GM21786 (cell line): ENCODE measurements around the gene CRACDL.

ENCODE experiments used
- ATAC-seq: cut with Tn5 transposase; IDR thresholded peaks from one replicate; pipeline ENCODE4 v1.9.1; 2021; ENCODE audit not compliant: unreplicated experiment

Gene CRACDL

GRCh38 chr2:98782570-98782969, 153.5 kb downstream of the CRACDL start:
- no peak for ATAC-seq

GRCh38 chr2:98781822-98782221, 154.2 kb downstream of the CRACDL start:
- ATAC-seq: no peak

DNA sequence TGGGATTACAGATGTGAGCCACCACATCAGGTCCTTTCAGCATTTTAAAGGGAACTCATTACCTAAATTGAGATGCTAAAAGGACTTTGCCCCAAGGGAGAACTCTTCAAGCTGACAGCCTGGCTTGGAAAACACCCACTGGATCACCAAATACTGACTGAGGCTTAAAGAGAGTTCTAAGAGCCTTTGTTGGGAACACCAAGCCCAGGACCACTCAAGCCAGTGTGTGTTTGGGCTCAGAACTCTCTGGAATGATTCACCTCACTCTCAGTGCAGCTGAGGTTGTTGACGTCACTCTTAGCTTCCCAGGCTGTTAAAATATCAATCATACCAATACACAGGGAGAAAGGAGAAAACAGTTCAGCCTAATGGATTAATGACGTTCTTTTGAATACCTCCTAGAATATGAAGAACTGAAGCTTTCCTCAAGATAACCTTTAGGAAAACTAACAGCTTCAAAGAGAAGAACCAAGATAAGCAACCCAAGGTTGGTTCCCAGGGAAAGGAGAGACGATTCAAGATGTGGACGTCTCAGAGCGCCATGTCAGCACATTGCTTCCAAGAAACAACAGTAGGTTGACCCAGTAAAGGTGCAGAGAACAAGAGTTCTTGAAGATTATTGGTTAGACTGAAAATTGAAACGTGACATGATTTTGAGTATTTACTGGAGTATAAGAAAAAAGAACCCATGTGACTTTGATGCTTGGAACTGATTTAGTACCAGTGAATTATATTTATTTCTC, 157.1 kb downstream of the CRACDL start:
- ATAC-seq: no peak

DNA sequence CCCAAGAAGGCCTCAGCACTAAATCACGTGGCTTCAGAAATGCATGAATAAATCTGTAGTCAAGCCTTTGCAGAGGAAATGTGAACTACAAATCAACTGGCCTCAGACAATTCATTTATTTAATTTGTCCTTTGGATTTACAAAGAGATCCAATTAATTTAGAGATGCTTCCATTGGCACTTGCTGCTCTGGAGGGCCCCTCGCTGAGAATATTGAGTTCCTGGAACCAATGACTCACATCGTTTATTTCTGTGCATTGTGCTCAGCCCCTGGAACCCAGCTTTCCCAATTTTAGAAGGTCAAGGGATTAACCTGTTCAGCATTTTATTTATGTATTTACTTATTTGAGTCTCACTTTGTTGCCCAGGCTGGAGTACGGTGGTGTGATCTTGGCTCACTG, 157.9 kb downstream of the CRACDL start:
- no peak for ATAC-seq

DNA sequence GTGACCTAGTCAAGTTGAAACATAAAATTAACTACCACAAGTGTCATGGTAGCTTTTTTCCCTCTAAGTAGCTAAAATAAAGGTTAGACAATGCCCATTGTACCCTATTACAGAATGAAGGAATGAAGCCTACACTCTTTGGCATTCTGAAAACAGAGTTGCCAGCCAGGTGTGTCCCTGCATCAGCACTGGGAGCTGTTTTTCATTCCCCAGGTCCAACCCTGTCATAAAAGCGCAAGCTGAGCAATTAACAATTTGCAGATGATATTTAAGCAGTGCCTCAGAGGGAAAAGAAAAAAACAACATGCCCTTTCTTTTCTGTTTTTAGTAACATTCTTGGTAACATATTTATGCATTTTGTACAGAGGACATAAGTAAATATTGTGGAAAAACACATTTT, 158.3 kb downstream of the CRACDL start:
- no peak for ATAC-seq

DNA sequence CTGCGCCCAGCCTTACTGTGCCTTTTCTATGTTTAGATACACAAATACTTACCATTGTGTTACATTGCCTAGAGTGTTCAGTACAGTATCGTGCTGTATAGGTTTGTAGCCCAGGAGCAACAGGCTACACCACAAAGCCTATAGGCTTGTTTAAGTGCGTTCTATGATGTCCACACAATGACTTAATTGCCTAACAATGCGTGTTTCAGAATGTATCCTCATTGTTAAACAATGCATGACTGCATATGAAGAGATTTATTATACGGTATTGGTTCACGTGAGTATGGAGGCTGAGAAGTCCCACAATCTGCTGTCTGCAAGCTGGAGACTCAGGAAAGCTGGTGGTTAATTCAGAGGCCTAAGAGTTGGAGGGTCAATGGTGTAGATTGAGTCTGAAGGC, 158.9 kb downstream of the CRACDL start:
- no peak for ATAC-seq

DNA sequence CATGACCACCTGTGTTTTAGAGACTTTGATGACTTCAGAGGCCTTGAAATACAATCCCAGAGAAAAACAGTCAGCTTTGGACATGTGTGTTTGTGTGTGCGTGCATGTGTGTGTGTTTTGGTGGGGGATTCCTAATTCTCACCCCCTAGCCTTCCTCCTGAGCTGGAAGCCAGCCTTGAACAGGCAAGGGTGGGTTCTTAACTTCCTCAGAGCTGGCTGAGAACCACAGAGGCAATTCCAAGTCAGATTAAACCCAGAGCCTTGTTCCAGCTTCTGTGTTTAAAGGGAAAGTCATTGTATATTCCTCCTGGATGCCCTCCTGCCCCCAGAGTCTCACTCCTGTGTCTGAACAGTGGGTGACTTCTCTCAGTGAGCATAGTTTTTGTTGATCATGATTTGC, 159.9 kb downstream of the CRACDL start:
- no peak for ATAC-seq

DNA sequence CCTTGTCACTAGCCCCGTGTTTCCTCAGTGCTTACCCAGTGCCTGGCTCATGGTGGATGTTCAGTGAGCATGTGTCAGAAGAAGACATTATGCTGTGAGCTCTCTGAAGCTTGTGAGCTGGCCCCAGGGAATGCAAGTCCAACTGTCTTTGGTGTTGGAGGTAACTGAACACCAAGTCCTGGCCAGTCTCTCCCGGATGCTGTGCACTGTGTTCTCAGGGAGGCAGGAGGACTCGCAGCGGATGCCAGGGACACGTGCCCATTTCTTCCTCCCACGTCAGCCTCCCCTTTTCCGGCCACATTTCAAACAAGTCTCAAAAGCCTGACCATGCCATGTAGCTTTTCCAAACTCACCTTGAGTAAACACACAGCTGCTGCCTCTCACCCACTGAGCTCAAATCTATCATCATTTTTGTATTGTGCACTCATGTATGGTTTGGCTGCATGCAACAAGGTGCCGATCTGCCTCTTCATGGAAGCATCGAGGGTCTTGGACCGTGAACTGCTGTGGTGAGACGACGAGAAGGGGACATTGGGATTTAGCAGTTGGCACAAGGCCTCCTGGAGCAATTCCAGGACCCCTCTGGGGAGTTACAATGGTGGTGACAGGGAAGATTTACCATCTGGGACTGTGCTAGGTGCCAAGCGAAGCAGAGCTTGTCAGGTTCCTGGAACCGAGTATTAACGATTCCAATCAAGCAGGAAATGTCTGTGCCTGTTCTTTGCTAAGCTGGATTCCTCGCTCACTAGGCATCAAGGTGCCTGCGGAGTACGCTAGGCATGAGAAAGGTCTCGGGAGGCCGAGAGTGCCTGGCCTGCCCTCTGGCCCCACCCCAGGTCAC, 160.7 kb downstream of the CRACDL start:
- no peak for ATAC-seq

- no peak for ATAC-seq
Observed at GRCh38 chr2:98773907-98774306, 162.1 kb downstream of the CRACDL start.

DNA sequence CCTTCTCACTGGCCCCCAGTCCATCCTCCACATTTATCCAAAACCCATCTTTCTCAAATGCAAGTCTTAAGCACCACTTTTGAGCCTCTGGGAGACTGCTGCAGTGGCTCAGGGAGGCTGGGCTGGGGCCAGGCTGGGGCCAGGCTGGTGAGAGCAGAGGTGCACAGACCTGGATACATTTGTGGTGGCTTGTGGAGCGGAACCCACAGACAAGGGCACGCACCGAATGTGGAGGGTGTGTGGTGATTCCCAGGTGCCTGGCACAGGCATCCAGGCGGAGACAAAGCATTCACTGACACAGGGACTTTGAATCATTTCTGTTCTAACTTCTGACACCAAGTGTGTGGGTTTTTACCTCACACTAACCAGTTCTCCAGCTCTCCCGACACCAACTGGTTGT, 162.9 kb downstream of the CRACDL start:
- ATAC-seq: no peak

GRCh38 chr2:98772536-98772935, 163.5 kb downstream of the CRACDL start:
- ATAC-seq: no peak

GRCh38 chr2:98771721-98772524, 164.1 kb downstream of the CRACDL start:
- ATAC-seq: no peak

GRCh38 chr2:98771264-98771663, 164.8 kb downstream of the CRACDL start:
- ATAC-seq: no peak

DNA sequence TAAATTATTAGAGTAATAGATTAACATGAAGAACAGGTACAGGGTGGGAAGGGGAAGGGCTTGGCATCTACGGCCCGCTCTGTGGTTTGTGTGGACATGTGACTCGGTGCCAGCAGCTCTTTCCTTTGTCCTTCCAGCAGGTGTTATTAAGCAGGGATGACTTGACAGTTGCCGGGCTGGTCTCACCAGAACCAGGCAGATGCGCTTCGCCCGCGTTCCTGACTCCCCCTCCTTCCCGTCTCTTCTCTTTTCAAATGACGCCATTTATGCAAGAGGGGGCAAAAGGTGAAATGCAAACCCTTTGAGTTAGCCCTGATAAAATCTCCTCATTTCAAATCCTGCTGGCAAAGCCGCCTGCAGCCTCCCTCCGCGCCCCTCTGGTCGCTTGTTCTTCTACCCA, 166.2 kb downstream of the CRACDL start:
- no peak for ATAC-seq

GRCh38 chr2:98769114-98769476, 166.9 kb downstream of the CRACDL start:
- no peak for ATAC-seq

- no peak for ATAC-seq
Observed at GRCh38 chr2:98768384-98769113, 167.5 kb downstream of the CRACDL start.

- no peak for ATAC-seq
Observed at GRCh38 chr2:98764499-98764898, 171.5 kb downstream of the CRACDL start.

DNA sequence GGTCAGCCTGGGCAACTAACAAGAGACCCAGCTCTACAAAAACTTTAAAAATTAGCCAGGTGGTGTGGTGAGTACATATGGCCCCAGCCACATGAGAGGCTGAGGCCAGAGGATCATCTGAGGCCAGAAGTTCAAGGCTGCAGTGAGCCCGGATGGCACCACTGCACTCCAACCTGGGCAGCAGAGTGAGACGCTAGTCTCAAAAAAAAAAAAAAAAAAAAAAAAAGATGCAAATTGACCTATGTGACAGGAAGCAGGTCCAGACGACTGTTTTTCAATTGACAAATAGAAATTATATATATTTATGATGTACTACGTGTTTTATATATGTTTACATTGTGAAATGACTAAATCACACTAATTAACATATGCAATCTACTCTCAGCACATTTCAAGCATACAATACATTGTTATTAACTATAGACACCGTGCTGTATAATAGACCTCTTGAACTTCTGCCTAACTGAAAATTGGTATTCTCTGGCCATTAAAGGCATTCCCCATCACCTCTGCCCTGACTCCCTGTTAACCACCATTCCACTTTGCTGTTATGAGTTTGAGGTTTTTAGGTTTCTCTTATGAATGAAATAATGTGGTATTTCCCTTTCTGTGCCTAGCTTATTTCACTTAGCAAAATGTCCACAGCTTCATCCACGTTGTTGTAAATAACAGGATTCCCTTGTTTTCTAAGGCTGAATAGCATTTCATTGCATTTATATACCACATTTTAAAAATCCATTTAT, 172.6 kb downstream of the CRACDL start:
- ATAC-seq: no peak

- no peak for ATAC-seq
Observed at GRCh38 chr2:98761909-98762308, 174.1 kb downstream of the CRACDL start.

GRCh38 chr2:98761267-98761781, 174.7 kb downstream of the CRACDL start:
- ATAC-seq: no peak
